ENCODE data around the gene GPR39.

DNA sequence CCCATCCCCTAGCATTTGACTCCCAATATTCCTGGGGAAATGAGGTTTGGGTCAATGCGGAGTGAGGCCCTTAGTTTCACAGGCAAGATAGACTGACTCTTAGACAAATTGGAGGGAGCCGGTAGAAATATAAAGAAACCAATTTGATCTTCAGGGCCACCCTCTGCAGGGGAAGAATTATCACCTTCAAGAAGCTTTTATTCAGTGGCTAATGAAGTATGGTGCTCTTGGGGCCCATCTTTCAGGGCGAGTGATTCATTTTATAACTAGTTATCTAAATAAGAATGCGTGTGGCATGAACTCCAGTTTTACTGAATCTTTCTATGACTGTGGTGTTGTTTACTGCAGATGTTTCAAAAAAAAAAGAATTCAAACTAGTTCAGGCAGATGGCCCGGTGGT lies 165.0 kb downstream of the GPR39 start:
- TF ChIP-seq, protein P1, sequence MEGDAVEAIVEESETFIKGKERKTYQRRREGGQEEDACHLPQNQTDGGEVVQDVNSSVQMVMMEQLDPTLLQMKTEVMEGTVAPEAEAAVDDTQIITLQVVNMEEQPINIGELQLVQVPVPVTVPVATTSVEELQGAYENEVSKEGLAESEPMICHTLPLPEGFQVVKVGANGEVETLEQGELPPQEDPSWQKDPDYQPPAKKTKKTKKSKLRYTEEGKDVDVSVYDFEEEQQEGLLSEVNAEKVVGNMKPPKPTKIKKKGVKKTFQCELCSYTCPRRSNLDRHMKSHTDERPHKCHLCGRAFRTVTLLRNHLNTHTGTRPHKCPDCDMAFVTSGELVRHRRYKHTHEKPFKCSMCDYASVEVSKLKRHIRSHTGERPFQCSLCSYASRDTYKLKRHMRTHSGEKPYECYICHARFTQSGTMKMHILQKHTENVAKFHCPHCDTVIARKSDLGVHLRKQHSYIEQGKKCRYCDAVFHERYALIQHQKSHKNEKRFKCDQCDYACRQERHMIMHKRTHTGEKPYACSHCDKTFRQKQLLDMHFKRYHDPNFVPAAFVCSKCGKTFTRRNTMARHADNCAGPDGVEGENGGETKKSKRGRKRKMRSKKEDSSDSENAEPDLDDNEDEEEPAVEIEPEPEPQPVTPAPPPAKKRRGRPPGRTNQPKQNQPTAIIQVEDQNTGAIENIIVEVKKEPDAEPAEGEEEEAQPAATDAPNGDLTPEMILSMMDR (IDR thresholded peaks at IDR 0.05 in 8 of 11, conservative IDR thresholded peaks at IDR 0.05 in 3 of 11) = no peak
- TF ChIP-seq POLR2AphosphoS5 (IDR thresholded peaks at IDR 0.05) = no peak

Measured in spleen (tissue), 7 donors.